H54 (cell line): ENCODE measurements around the gene CLCNKB.

Experiments
- DNase-seq: peaks from one replicate; pipeline ENCODE4 v3.0.0; 2011; ENCODE audit warnings: low spot score, mixed read lengths; ENCODE audit not compliant: insufficient read length
- FAIRE-seq: peaks from 3 replicates; lab custom pipeline; 2011; peaks lifted over from hg19 to GRCh38; lab: Jason Lieb, UNC
- POLR2A ChIP-seq: IDR thresholded peaks from 2 replicates; pipeline ENCODE4 v1.6.1; 2011; ENCODE audit warnings: low read depth, mild to moderate bottlenecking, low read length

Gene CLCNKB

GRCh38 chr1:16010837-16011236 lies 32.7 kb upstream of the CLCNKB start:
- DNase-seq, result no peak
- no peak for TF ChIP-seq POLR2A
- FAIRE-seq, result no peak

DNA sequence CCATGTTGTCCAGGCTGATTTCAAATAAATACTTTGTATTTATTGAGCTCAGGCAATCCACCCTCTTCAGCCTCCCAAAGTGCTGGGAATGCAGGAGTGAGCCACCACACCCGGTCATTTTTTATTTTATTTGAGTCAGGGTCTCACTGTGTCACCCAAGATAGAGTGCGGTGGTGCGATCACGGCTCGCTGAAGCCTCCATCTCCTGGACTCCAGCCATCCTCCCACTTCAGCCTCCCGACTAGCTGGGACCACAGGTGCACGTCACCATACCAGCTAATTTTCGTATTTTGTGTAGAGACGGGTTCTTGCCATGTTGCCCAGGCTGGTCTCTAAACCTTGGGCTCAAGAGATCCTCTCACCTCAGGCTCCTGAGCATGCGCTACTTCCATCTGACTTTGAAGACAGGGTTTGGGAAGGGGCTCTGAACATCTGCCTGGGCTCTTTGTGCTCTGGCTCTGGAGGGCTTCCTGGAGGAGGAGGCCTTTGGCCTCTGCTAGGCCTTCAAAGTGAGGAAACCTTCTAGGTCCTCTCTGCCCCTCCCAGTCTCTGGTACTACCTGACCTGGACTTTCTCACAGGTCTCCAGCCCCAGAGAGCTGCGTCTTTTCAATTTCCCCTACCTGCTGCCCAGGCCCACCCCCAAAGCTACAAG lies 31.5 kb upstream of the CLCNKB start:
- TF ChIP-seq POLR2A, result no peak
- FAIRE-seq (no peak), DNase-seq (no peak)

- TF ChIP-seq POLR2A, result no peak
- DNase-seq, result peak; percentile 47
- no peak for FAIRE-seq
Observed at GRCh38 chr1:16012590-16013219, 30.9 kb upstream of the CLCNKB start.

DNA sequence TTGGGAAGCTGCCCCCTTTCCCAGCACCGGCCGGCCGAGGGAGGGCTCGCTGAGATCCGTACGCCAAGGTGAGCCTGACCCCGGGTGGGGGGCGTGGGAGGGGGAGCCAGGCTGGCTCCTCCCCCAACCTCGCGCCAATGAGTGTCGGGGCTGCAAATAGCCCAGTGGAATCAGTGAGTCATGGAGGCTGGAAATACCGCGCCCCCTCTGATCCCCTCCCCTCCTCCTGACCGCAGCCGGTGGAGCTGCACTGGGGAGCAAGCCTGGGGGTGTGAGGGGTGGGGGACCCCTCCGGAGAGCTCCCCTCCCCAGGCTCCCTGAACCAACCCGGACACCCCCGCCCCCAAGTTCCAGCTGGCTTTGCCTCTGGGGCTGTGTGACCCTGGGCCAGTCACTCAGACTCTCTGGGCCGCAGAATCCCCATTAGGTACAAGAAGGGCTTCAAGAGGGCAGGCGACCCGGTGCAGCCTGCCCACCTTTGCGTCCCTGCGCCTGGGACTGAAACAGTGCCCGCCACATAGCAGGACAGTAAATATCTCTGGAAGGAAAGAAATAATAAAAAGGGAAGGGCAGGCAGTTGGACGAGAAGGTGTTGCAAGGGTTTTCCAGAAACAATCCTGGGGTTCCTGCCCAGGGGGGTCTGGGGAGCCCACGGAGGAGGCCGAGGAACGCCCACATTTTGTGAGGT lies 30.2 kb upstream of the CLCNKB start:
- DNase-seq, result peak; percentile 69
- no peak for FAIRE-seq
- TF ChIP-seq POLR2A, result no peak

DNA sequence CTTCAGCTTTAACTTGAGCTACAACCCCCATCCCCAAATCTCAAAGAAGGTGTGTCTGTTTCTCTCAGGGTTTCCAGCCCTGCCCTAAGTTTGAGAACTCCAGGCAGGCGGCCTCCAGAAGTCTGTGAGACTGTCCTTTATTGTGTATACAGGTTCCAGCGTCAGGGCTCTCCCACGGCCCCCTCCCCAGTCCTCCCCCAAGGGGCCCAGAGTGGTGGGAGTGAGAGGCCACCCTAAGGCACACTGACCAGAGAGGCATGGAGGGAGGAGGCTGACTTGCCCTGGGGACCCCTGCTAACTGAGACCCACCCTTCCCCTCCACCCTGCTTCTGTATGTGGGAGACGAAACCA lies 29.7 kb upstream of the CLCNKB start:
- DNase-seq (no peak), FAIRE-seq (no peak)
- TF ChIP-seq POLR2A, result no peak

GRCh38 chr1:16014509-16015482 lies 28.8 kb upstream of the CLCNKB start:
- FAIRE-seq (no peak), DNase-seq (no peak)
- no peak for TF ChIP-seq POLR2A

GRCh38 chr1:16015491-16015890 lies 28.1 kb upstream of the CLCNKB start:
- DNase-seq (no peak), FAIRE-seq (no peak)
- no peak for TF ChIP-seq POLR2A

GRCh38 chr1:16015960-16016901 lies 27.4 kb upstream of the CLCNKB start:
- no peak for TF ChIP-seq POLR2A
- no peak for DNase-seq
- no peak for FAIRE-seq

DNA sequence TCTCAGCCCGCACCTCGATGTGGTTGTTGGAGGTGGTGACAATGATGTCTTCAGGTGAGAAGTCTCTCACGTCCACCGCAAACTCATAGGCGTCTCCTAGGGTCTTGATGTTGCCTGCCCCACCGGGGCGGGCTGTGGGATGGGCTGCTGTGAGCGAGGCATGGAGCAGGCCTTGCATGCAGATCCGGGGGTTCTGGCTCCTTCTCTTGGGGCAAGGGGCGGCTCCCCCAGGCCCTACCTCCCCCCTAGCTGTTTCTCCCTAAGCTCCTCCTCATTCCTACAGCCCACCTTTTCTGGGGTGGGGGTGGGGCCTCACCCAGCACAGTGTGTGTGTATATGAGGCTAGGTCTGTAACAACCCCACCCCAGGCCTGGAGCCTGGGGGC lies 26.5 kb upstream of the CLCNKB start:
- no peak for DNase-seq
- no peak for TF ChIP-seq POLR2A
- FAIRE-seq, result no peak

- no peak for DNase-seq
- FAIRE-seq, result no peak
- TF ChIP-seq POLR2A, result no peak
Observed at GRCh38 chr1:16017461-16018303, 25.9 kb upstream of the CLCNKB start, which contains the start of gene HSPB7. TSS of gene HSPB7 (minus strand) at chr1:16018043. CDS start at chr1:16017963, 80 bp downstream.

DNA sequence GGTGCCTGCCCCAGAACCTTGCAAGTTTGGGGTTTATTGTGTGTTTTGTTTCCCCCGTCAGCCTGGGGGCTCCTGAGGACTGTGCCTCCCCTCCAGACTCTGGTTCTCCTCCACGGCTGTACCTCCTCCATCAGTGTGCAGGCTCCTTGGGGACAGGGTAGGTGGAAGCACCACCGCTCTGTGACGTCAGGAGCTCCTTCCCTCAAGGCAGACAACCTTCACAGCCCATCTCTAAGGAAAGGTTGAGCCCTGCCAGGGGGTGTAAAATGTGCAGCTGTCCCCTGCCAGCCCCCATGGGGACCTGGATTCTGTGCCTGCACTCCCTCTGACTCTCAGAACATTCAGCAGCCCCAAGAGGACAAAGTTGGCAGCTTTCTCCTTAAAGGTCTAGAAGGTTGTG lies 25.3 kb upstream of the CLCNKB start:
- FAIRE-seq (no peak), DNase-seq (no peak)
- no peak for TF ChIP-seq POLR2A
